Lower leg skin (tissue), 4 donors: ENCODE data around the gene PARP15. TPM values are rescaled to one million over a fixed set of nuclear protein-coding genes. Genes with fewer than 3 reads are reported as not detected.

Experiments used
- DNase-seq, 2 donors: peaks; one replicate each; pipeline ENCODE4 v3.0.0-alpha.2; 2019; ENCODE audit warnings: low spot score in 2 of 2
- H3K4me3 ChIP-seq: fragments of 200-600 bp; sonication (generic); 2 replicates; pipeline ENCODE4 v1.5.1; 2017; ENCODE audit warnings: mild to moderate bottlenecking, low read depth; ENCODE audit not compliant: poor library complexity, severe bottlenecking
- POLR2A ChIP-seq, 2 donors: fragments of 450-650 bp; IDR thresholded peaks; one replicate each; pipeline ENCODE4 v1.6.1; 2016 to 2017; ENCODE audit warnings: antibody characterized with exemption in 2 of 2, mild to moderate bottlenecking in 1 of 2, moderate library complexity in 1 of 2
- WGBS, 2 donors: methylation state at CpG; one replicate each; pipeline ENCODE4 v1.1.5; 2018; 5-methylcytosine and 5-hydroxymethylcytosine counted together
- intact Hi-C: fragments of 100-400 bp; cut with DNase I; formaldehyde crosslinking; loops from one replicate; pipeline ENCODE4 v1.15.0; 2023; ENCODE audit warnings: low total_unique reads
- total RNA-seq, 4 donors: library from RNA; depleted of rRNA; stranded (reverse); fragments of >200 nt; gene quantifications; one replicate each; pipeline ENCODE4 v1.1.0, GENCODE V29; 2016
- TF ChIP-seq, protein P1 (sequence below), 3 donors: fragments of 450-650 bp; IDR thresholded peaks; one replicate each; pipeline ENCODE4 v1.5.1; 2016; ENCODE audit warnings: antibody characterized with exemption in 3 of 3, mild to moderate bottlenecking in 3 of 3, moderate library complexity in 2 of 3

The PARP15 gene
- total RNA-seq, 4 donors from 2014 or later, result 0.29 to 0.71 (median 0.38) TPM; not detected in 1

DNA sequence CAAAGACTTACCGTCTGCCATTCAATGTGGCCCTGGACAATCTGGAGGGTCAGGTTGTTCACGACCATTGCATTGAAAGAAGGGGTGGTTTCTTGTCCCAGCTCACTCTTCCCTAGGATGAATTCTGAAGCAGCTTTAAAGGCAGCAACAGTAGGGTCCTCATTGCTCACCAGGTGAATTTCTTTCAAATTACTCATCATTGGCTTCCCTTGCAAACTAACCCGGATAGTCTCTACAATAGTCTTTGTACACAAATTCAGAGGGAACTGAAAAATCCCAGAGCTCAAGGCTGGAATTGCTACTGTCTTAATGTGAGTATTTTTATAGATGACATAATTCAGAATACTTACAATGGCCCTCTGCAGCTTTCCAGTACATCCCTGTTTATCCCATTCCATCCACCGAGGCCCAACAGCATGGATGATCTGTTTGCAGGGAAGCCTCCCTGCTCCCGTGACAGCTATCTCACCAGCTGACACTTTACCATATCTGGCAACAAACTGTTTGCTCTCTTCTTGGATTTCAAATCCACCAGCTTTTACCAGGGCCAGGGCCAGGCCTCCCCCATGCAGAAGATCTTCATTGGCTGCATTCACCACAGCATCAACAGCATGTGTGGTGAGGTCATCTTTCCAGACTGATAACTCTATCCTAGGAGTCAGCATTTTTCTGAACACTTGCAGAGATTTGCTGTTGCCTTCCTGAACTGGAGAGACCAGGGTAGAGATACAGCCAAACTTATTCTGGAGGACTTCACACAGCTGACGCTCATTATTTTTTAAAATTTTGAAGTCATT, 22.0 kb upstream of the PARP15 start:
- DNase-seq, result no peak
- 81 to 82% methylated on average over 6 of the region's 6 CpGs for WGBS, 2 donors
- intact Hi-C loops, result no loop called here
- H3K4me3 ChIP-seq, result no peak overlapping the region
- no peak for TF ChIP-seq POLR2A (IDR thresholded peaks at IDR 0.05)
- TF ChIP-seq, protein P1, sequence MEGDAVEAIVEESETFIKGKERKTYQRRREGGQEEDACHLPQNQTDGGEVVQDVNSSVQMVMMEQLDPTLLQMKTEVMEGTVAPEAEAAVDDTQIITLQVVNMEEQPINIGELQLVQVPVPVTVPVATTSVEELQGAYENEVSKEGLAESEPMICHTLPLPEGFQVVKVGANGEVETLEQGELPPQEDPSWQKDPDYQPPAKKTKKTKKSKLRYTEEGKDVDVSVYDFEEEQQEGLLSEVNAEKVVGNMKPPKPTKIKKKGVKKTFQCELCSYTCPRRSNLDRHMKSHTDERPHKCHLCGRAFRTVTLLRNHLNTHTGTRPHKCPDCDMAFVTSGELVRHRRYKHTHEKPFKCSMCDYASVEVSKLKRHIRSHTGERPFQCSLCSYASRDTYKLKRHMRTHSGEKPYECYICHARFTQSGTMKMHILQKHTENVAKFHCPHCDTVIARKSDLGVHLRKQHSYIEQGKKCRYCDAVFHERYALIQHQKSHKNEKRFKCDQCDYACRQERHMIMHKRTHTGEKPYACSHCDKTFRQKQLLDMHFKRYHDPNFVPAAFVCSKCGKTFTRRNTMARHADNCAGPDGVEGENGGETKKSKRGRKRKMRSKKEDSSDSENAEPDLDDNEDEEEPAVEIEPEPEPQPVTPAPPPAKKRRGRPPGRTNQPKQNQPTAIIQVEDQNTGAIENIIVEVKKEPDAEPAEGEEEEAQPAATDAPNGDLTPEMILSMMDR (IDR thresholded peaks at IDR 0.05), result no peak

DNA sequence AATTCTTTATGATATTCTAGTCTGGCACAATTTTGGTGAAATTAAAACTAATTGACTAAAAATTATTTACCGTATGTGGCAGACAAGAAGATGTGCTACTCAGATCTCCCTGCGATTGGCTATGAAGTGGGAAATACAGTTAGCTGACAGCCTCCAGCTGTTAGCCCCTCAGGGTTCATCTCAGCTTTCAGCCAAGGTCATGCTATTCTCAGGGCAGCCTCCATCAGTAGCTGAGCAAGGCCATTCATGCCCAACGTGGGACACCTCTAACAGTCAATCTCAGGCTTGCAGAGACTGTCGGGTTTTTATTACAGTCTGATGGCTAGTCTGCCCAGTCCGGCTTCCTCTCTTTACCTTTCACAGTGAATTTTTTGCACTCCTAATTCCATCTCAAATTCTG, 20.1 kb upstream of the PARP15 start:
- H3K4me3 ChIP-seq, result no peak overlapping the region
- no peak for DNase-seq
- WGBS, 2 donors, result 90 to 98% methylated on average over 5 of the region's 5 CpGs
- no peak for TF ChIP-seq POLR2A (IDR thresholded peaks at IDR 0.05)
- TF ChIP-seq, protein P1 (IDR thresholded peaks at IDR 0.05), result no peak
- intact Hi-C loops, result no loop called here

DNA sequence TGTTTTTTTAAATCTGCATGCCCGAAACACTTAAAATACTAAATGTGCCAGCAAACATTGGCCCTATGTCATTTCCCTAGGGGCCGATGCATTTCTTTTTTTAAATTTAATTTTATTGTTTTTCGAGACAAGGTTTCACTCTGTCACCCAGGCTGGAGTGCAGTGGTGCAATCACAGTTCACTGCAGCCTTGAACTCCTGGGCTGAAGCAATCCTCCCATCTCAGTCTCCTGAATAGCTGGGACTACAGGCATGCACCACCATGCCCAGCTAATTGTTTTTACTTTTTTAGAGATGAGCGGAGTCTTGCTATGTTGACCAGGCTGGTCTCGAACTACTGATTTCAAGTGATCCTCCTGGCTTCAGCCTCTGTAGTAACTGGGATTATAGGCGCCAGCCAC, 18.8 kb upstream of the PARP15 start:
- TF ChIP-seq, protein P1 (IDR thresholded peaks at IDR 0.05), result no peak
- no peak for TF ChIP-seq POLR2A (IDR thresholded peaks at IDR 0.05)
- WGBS, 2 donors, result 87 to 89% methylated on average over 6 of the region's 6 CpGs
- no peak for DNase-seq
- intact Hi-C loops, result no loop called here
- no peak overlapping the region for H3K4me3 ChIP-seq

DNA sequence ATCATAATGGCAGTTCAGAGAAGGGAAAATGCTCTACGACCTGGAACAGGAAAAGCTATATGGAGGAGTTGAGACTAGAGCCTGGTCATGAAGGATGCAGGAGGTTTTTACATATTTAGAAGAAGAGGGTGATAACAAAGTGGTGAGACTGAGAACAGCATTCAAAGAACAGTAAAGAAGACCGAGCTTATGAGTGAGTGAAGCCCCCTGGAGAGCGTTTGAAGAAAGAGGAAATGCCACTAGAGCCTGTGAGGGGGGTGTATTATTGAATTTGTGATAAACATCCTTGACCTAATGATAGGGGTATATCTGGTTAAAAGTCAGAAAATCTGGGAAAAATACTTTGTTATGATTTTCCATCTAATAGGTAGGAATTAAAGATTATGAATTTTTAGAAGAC, 17.5 kb upstream of the PARP15 start:
- DNase-seq, result no peak
- 85 to 90% methylated on average over 3 of the region's 3 CpGs for WGBS, 2 donors
- TF ChIP-seq POLR2A (IDR thresholded peaks at IDR 0.05), result no peak
- TF ChIP-seq, protein P1 (IDR thresholded peaks at IDR 0.05), result no peak
- H3K4me3 ChIP-seq, result no peak overlapping the region
- intact Hi-C loops, result no loop called here

DNA sequence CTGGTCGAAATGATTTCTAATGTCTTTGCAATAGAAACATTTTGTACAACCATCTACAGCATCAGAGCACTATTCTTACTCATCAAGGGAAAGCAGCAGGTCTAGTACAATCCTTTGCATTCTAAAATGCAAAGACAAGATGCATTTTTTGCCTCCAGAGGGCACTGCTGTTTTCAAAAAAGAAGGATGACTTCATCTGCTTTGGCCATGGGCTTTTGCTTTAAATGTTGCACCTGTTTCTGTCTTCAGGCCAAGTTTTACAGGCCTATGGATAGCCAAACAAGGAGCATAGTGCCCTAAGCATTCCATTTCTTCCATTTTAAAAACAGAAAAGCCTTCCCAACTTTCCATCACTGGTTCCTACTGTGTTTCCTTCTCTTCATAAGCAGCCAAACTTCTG, 16.8 kb upstream of the PARP15 start:
- 71 to 78% methylated on average over 1 of the region's 1 CpG for WGBS, 2 donors
- no peak overlapping the region for H3K4me3 ChIP-seq
- TF ChIP-seq, protein P1 (IDR thresholded peaks at IDR 0.05), result no peak
- TF ChIP-seq POLR2A (IDR thresholded peaks at IDR 0.05), result no peak
- DNase-seq, result peak in 1 of 2 donors; percentile 35
- intact Hi-C loops, result no loop called here
